Dermis microvascular lymphatic vessel endothelial cell (primary cell): ENCODE results near the gene ELFN1. TPM values are rescaled to one million over a fixed set of nuclear protein-coding genes. Genes with fewer than 3 reads are reported as not detected.

Experiments
- DNase-seq, 2 donors: peaks; one replicate each; pipeline versions ENCODE4 v3.0.0 to v3.0.0-alpha.2; 2010; ENCODE audit warnings: low read depth in 2 of 2
- total RNA-seq: library from RNA; depleted of rRNA; stranded (reverse); fragments of >200 nt; gene quantifications from 2 replicates; pipeline ENCODE4 v1.2.1, GENCODE V29; 2014

ELFN1 gene
- total RNA-seq, 1 donor from 2014 or later, result 0.90 TPM

DNA sequence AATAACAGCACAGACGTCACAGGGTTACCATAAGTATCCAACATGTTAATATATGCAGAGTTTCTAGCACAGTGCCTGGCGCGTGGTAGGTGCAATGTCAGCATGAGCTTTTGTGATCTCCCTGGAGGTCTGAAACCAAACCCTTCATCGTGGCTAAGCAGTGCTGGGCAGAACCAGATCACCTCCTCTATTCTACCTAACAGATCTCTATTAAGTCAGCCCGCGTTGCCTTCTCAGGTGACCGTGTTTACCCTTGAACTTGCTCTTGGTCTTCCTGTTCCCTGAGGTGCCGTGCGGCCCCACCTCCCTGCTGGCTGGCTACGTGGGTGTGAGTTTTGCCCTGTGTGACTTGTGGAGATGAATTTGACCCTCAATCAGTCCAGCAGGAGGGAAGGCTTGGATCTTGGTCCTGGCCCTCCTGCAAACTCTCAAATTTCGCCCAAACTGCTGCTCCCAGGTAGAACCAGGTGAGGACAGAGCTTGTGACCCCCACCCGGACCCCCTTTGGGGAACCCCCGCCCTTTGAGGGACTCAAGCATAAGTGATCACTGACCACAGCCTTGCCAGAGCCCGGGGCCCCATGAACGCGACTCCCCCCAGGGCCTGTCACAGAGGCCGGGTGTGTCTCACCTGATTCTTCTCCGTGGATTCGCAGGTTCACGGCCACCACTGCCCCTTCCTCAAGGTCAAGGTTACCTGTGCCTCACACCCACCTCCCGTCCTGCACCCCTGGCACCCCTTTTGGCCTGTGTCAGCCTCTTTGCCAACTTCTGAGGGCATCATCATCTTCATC, 54.2 kb downstream of the ELFN1 start:
- DNase-seq, result no peak

DNA sequence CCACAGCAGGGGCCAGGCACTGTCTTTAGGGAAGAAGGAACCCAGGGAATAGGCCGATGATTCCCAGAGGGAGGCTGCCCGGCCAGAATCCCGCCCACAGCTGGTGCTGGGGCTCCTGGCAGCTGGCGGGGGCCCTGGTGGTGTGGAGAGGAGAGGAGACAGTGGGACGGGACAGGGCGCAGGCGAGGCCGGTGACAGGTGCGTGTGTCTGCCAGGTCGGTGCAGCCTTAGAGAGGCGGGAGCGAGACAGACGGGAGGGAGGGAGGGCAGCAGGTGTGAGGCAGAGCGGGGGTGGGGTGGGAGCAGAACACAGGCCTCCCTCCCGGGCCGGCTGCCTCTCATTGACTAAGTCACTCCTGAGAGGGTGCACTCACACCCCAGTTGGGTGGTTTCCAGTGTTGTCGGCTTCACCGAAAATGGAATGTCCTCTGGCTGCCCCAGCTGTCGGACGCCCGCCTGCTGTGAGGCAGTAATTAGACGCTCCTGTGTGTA, 55.2 kb downstream of the ELFN1 start:
- no peak for DNase-seq

DNA sequence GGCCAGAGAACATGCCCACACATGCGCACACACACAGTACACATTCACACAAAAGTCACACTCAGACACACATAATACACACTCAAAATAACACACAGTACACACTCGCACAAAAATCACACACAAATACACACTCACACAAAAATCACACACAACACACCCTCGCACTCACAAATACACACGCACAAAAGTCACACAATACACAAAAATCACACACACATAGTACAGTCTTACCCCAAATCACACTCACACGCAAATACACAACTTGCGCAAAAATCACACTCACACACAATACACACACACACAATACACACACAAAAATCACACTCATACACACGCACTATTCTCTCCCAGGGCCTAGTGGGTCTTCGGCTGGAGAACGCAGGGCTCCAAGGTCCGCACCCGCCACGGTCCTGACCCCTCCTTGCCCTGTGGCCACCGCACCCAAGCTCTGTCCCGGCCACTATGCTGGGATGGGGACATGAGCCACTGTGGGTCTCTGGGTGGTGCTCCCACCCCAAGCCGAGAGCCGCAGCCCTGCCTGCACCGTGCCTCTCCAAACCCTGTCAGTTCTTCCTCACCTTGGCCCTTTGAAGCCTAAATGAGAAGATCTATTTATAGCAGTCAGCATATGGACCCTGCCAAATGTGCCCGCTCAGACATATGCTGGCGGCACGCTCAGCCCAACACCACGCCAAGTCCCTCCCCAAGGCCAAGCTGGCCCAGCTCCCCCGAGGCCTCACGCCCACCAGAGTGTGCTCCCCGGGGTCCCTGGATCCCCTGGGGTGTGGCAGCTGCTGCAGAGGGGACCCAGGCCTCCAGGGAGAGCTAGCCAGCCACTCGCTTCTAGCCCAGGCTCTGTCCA, 55.9 kb downstream of the ELFN1 start:
- DNase-seq, result no peak

DNA sequence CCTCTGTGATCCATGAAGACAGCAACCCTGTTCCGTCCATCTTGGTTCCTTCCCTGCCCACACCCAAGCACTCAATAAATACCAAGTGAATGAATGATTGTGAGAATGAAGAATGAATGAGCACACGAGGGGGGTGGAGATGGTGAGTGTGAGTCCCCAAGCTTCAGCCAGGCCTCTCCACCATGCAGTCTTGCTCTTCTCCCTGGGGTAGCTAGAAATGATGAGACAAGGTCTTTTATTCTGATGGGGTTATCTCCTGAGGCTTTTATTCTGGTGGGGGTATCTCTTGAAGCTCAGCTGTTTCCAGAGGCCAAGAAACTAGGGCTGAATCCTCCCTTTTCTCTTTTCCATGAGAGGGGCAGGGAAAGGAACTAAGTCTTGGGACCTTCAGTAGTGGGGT, 57.0 kb downstream of the ELFN1 start:
- DNase-seq, result no peak

DNA sequence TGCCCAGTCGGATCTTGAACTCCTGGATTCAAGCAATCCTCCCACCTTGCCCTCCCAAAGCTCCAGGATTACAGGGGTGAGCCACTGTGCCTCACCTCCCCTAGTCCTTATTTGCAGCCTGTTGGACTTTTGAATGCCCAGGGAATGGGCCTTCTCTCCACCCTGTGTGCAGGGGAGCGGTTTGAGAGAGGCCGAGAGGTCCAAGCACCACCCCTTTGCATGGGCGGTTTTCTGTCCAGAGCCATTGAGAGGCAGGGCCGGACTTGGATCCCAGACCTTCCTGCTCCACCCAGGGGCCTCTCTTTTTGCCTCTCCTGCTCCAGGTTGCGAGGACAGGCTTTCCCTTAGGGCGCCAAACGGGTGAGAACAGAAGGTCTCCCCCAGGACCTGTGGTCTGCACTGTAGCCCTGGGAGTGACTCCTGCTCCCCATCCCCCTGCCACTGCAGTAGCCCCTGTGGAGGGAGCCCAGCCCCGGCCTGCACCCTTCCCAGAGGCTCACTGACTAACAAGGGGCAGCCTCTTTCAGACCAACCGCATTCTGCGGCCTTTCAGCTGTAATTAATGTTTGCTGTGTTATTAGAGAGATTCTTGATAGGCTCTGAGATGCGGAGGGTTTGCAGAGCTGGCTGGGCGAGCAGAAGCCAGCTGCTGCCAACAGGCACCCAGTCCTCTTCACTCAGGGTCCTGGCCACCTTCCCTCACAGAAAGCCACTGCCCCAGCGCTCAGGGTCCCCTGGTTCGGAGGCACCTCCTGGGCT, 57.9 kb downstream of the ELFN1 start:
- DNase-seq, result no peak

DNA sequence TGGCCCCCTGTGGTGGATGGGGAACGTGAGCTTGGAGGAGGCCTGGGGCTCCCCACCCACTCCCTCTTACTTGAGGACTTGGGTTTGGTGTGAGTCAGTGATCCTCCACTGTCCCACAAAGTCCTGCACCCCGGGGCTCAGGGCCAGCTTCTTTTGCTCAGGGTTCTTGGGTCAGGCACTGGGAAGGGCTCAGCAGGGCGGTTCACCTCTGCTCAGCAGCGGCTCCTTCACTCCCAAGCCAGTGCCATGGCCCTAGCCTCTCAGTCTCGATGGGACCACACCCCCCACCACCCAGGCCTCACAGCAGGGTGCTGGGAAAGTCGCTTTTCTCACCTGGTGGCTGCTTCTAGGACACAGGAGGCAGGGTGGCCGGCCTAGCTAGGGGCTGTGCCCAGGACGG, 59.1 kb downstream of the ELFN1 start:
- DNase-seq, result no peak

DNA sequence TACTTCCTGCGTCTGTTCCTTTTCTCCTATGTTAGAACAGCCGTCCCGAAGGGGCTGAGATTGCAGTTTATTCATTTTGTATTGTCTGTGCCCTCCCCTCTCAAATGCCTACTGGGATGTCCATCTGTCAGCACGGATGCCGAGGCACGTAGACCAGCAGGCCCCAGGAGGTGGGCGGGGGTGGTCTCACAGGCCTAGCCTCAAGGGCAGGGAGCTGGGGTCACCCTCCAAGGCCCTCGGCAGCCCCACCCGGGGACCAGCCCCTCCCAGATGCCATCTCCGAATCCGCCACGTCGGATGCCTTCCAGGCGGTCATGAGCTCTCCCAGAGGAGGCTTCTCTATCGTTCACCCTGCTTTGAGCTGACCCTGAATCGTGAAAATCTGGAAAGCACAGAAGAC, 59.7 kb downstream of the ELFN1 start:
- no peak for DNase-seq

DNA sequence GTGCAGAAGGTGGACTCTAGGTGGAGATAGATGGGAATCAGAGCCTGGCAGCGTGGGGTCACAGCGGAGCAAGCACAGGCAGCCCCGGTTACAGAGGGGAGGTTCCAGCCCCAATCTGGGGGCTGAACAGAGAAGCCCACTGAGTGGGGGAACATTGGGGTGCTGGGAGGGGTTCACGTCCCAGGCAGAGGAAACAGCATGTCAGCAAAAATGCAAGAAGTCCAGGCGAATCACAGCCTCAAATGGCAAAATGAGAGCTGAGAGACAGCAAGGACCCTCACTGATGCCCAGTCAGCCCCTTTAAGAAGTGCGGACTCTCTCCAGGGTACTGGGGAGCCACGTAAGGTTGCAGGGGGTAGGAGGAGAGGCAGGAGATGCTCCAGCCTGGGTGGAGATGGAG, 62.0 kb downstream of the ELFN1 start:
- DNase-seq, result no peak

DNA sequence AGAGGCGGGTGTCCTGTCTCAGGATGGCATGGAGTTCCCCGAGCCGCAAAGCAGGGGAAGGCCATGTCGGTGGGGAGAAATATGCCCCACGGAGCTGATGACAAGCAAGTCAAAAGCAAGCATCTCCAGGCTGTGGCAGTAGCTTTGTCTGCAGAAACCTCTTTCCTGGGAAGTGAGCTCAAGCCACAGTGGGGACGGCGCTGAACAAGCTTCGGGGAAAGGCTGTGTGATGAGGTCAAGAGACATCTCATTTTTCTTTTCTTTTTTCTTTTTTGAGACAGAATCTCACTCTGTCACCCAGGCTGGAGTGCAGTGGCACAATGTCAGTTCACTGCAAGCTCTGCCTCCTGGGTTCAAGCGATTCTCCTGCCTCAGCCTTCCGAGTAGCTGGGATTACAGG, 62.6 kb downstream of the ELFN1 start:
- DNase-seq, result no peak

DNA sequence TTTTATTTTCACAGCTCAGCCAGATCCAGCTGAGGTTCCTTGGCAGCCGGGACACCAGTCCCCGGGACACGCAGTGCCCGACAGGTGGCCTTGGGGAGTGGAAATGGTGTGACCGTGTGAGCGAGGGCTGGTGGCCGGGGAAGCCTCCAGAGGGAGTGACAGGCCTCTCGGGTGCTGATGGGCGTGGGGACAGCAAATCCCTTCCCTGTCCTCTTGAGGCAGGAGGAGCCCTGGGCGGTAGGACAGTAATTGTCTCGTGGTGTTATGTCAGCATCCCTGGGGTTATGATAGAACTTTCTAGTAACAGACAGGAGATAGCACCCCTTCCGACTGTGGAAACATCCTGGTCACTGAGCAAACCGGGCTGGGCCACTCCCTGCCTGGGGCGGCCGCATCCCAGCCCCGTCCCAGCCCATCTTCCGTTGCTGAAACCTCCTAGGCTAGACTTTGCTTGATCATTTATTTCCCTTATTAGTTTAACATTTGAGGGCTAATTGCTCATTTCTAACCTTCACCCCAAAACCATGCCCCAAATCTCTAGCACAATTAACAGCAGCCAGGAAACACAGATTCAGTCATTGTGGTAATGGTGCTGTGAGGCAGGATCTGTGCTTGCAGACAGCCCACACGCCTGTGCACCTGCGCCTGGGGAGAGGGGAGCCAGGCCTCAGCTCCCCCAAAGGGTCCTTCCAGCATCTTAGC, 63.3 kb downstream of the ELFN1 start:
- no peak for DNase-seq

DNA sequence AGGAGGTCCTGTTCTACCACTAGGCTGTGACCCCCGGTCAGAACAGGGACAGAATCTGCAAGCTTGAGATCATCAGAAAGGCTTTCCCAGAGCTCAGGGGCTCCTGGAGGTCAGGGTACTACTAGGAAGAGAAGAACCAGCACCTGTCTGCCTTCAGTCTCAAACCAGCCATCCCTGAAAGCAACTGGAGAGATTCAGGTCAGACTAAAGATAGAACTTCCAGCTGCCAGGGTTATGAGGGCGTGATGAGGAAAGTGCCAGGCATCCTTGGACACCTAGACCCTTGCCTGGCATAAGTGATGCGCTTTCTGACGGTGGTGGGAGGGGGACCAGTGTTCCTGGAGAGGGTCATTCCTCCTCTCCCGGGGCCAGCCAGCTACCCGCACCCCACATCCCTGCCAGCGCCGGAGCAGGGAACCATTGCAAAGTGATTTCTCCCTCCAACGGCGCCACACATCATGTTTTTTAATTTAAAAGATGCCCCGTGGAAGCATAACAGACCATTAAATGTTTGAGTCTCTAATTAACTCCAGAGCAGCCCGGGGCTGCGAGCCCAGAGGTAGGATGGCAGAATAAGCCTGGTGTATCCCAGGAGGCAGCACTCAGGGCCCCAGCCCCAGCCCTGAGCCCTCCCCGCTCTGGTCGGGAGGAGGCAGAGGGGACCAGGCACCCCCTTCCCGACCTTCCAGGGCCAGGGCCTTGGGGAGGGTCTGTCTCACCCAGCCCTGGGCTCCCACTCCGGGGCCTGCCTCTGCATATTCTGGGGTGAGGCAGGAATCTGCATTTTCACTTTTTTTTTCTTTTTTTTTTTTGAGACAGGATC, 64.0 kb downstream of the ELFN1 start:
- DNase-seq, result no peak

DNA sequence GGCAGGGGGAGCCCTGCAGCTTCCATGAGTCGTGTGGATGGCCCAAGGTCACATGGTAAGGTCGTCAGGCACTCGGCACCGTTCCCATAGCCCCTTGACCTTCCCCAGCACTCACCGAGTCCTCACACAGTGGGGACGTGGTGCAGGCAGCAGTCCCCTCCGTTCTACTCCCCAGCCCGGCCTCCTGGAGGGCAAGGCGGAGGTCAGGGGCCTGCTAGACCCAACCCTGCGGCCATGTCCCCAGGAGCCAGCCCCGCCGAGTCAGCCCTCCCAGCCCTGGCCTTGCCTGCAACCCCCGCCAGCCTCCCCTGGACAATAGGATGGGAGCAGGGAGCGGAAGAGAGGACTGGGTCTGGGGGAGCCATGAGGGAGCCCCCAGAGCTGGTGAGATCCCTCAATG, 65.2 kb downstream of the ELFN1 start:
- DNase-seq, result no peak

DNA sequence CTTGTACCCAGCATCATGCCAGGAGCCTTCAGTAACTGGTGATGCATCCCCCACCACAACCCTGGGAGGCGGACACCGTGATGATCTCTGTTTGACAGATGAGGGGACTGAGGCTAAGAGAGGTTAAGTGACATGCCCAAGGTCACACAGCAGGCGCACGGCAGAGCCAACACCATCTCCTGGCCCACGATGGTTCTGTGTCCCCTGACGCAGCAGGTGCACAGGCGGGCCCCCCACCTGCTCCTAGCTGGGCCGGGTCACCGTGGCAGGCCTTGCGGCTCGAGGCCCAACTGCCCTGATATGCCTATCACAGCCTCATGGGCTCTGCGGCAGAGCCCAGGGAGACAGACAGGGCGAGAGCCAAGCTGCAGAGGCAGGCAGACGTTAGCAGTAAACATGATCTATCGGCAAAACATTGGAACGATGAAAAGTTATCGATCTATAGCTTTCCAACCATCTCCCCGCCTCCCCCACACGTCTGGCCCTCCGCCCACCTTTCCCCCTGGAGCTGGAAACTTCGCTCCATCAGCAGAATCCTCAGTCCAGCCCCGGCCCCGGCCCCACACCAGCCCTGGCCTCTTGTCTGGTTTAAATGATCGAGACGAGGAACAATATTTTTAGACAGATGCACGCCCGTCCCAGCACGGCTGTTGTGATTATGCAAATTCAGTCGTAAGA, 65.9 kb downstream of the ELFN1 start:
- DNase-seq, result no peak

DNA sequence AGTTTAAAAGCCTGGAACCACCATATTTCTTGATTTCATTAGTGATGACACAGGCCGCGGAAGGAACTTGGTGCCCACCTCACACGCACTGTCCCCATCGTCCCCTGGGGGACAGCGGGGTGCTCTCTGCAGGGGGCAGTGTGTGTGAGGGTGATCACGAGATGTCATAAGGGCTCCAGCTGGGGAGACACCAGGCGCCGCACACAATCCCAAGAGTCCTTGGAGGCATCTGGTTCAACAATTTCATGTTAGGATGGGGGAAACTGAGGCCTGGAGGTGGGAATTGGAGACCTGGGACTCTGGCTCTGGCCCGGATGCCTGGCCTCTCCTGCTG, 66.4 kb downstream of the ELFN1 start:
- DNase-seq, result no peak

DNA sequence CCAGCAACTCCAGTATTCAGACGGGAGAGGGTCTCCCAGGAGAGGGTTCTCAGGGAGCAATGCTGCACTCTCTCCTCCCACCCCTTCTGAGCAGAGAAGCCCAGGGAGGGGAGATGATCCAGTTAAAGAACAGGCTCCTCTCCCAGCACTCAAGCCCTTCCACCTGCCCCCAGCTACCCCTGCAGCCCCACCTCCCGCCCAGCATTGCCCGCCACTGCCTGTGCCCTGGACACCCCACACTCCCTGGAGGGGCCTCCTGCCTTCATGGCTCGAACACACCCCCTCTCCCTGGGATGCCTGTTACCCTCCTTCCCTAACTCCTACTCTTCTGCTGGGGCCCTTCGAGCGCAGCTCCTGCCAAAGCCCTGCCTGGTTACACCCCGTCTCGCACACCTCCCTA, 66.8 kb downstream of the ELFN1 start:
- no peak for DNase-seq

DNA sequence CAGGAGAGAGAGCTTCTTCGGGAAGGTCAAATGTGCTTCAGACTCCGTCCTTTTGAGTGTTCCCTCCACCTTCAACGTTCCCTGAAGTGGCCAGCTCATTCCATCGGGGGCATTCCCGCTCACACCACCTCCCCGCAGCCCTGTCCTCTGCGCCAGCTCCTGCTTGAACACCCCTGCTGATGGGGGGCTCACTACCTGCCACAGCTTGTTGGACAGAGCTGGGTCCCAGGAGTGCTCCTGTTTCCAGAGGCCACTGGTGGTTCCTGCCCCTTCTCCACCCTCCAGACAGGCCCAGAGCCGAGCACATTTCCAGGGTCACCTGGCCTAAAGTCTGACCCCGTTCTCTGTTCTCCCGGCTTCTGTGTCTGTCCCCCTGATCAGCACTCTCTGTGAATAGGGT, 67.4 kb downstream of the ELFN1 start:
- DNase-seq, result no peak

DNA sequence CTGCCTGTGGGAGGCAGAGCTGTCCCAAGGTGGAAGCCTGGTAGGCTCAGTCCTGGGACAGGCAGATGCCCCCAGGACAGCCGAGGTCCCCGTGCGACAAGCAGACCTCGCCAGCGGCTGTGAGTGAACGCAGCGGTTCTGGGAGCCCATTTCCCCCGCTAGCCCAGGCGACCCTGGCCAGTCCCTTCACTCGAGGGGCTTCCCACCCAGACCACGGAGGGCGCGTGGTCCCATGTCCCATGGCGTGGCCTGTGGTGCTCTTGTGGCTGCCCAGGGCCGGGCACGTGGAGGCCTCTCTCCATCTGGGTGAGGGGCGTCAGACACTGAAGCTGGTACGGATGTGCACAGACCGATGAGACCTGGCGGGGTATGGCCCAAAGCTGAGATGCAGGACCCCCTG, 67.9 kb downstream of the ELFN1 start:
- no peak for DNase-seq

DNA sequence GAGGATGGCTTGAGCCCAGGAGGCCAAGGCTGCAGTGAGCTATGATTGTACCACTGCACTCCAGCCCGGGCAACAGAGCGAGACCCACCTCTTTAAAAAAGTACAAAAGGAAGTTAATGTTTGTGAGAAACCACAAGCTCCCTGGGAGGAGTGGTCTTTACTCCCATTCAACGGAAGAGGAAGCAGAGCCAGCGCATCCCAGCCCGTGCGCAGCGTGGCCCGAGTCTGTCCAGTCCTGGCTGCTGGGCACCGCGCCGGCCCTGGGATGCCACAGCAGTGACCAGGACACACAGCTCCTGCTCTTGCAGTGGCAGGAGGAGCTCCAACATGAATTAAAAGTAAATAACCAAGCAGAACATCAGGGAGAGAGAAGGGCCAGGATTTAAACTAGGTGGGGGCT, 68.4 kb downstream of the ELFN1 start:
- no peak for DNase-seq

DNA sequence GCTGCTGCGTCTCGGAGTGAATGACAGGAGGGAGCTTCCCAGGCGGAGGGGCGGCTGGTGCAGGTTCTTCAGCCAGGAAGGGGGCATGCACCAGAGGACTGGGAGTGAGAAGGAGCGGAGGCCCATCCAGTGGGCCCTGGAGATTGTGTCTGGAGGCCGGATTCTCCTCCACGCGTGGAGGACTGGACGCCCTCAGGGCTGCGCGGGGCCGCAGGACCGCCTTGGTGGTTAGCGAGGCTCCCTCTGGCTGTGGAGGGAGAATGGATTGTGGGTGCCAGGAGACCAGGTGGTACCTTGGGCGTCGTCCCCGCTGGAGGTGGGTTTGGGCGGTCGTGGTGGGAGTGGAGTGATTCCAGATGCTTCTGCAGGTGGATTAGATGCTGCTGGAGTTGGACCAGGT, 68.9 kb downstream of the ELFN1 start:
- DNase-seq, result no peak

DNA sequence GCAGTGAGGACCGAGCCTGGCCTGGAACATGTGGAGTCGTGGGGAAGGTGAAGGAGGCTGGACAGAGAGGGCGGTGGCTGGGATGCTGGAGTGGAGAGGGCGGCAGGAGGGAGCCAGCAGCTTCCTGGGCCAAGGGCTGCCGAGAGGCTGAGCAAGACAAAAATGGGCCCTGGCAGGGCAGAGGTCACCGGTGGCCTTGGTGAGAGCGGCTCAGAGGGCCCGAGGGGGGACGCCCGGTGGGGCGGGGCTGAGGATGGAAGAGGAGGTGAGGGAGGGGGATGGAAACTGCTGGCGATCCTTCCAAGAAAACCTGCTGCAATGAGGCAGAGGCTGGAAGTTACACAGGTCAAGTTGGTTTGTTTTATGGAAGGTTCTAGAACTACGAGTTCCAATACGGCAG, 69.5 kb downstream of the ELFN1 start:
- no peak for DNase-seq
